Measurements from ENCODE around the gene SAMD10.
"Not testable (repeated sequence)": the region's sequence is repeated elsewhere in the genome, so short reads cannot be mapped to it uniquely, and the experiment has no call there.

The SAMD10 gene

DNA sequence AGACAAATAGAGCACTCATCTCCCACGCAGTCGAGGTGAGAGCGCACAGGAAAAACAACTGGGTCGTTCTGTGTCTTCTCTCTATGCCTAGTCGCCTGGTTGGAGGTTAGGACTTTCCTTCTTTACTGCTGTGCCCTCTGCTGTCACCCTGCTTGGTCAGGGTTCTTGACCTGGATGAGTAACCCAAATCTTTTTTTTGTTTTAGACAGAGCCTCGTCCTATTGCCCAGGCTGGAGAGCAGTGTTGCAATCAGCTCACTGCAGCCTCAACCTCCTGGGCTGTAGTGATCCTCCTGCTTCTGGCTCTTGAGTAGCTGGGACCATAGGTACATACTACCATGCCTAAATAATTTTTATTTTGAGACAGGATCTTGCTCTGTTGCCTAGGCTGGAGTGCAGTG lies 26.0 kb upstream of the SAMD10 start:
- DNase-seq (ENCODE audit: low read depth, low spot score) = no peak
- no peak overlapping the region for H3K4me3 ChIP-seq (ENCODE audit: low read length)

DNA sequence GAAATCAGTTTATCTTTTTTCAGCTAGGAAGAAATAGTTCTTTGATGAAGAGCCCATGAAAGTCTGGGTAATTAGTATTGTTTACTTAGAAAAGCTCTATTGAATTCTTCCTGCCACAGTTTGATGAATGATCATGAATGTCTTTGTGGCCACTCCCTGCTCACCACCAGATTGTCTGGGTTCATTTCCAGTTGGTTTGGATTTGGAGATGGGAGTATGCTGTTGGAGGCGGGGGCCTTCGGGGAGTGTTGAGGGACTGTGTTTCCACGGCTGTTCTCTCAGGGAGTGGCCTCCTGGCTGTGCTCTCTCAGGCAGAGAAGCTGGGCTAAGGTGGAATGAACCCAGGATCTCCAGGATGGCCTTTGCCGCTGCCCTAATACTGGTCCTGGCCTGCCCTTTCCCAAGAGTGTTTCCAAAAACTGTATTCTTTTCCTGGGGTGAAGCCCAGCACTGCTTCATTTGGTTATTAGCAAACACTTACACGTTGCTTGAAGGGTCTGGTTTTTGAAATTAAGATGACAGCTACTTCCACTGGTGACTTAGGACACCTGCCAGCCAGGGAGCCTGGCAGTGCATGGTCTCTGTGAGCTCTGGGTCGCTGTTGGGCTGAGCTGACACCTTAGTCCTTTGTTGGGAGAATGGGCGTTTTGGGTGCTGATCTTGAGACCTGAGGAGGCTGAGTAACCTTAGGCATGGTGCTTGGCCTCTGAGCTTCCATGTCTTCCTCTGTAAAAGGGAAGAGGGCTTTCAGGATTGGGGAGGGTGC lies 24.7 kb upstream of the SAMD10 start:
- no peak for DNase-seq (ENCODE audit: low read depth, low spot score)
- H3K4me3 ChIP-seq (ENCODE audit: low read length) = no peak overlapping the region

DNA sequence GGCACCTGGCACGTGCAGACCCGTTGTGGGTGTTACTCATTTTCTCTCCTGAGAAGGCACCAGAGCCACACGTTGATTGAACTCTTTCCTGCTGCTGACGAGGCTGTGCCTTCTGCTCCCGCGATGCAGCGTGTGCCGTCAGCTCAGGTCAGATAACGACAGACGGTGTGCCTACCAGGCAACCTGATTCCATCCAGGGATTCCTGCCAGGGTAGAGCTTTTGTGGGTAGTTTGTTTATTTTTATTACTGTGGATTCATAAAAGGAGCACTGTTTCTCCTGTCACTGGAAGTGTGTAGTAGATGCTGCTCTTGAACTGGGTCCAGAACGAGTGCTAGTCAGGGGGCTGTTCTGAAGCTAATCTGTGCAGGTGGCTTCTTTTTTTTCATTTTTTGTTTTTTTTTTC lies 22.2 kb upstream of the SAMD10 start:
- no peak overlapping the region for H3K4me3 ChIP-seq (ENCODE audit: low read length)
- no peak for DNase-seq (ENCODE audit: low read depth, low spot score)

DNA sequence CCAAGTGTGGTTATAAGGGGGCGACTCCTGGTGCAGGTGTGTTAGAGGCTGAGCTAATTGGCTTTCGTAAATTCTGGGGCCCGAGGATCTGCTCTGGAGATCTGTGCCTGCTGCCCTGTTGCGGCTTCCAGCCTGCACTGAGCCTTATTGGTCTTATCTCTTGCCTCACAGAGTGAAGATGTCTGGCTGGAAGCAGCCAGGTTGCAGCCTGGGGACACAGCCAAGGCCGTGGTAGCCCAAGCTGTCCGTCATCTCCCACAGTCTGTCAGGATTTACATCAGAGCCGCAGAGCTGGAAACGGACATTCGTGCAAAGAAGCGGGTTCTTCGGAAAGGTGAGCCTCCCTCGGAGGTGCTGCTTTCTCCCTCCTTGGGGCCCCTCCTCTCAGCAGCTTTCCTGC lies 21.5 kb upstream of the SAMD10 start:
- no peak overlapping the region for H3K4me3 ChIP-seq (ENCODE audit: low read length)
- no peak for DNase-seq (ENCODE audit: low read depth, low spot score)

DNA sequence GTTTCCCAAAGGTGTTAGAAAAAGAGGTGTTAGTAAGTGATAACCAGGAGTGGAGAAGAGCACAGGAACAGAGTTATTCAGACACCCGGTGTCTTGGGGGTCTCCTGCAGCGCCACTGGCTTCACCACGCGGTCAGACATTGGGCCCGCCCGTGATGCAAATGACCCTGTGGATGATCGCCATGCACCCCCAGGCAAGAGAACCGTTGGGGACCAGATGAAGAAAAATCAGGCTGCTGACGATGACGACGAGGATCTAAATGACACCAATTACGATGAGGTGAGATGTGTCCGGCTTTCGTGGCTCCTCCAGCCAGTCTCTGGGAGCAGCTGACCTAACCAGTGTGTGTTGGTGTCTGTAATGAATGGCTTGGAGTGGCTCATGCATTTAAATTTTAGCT lies 3.5 kb upstream of the SAMD10 start:
- no peak overlapping the region for H3K4me3 ChIP-seq (ENCODE audit: low read length)

DNA sequence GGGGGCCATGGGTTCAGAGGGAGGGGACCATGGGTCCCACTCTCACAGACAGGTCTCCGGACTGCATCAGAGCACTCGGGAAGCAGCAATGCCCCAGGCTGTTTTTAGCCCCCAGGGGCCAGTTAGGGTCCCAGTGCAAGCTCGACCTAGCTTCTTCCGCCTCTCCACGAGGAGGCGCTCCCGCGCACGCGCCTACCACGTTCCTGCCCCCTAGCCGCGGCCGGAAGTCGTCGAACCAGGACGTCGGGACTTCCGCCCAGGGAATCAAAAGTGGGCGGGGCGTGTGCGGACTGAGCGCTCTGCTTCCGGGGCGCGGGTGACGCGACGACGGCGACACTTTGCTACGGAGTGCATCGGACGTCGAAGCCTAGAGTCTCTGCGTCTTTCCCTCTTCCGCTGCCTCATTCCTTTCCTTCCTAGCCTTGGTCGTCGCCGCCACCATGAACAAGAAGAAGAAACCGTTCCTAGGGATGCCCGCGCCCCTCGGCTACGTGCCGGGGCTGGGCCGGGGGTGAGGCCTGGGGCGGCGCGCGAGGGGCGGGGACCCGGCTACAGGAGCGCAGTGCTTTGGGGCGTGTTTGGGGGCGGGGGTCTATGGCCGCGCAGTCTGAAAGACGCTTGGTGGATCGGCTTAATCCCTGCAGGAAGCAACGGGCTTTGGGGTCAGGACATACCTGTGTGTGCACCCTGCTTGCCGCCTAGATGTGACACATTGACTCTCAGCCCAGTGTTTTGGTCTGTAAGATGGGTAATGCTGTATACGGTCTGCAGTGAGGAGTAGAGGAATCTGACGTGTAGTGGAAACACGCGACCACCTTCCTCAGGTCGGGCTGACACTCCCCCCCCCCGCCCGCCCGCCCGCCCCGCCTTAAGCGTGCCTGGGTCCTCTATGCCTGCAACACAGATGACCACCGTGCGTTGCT lies 1.6 kb upstream of the SAMD10 start, which contains the start of gene PRPF6:
Gene PRPF6, plus strand, starts transcription at position 327 of the 923 bp plus-strand sequence. Its CDS starts 114 bp downstream, at position 441.
- DNase-seq (ENCODE audit: low read depth, low spot score) = peak; percentile 94
- H3K4me3 ChIP-seq (ENCODE audit: low read length) = peak within 1 kb of the TSS; percentile 96

More for the DNA sequence above, 3.5 kb upstream of the SAMD10 start:
- no peak for DNase-seq (ENCODE audit: low read depth, low spot score)

DNA sequence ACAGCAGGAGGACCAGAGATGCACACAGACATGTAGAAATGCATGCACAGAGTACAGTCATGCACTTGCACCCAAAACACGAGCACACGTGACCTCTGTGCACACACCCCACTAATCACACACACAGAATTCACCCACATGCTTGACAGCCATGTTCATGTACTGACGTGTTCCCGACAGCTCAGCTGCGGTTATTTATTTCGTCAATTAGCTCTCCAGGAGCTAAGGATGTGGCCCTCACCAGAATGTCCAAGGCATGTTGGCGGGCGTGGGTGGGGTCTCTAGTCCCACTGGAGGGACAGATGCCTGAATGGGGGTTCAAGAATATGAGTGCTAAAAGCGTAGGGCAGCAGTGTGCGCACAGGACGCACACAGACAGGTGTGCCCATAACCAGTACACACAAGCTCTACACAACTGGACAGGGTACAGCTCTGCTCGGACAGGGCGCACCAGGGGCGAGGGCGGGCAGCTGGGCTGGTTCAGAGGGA lies 919 bp upstream of the SAMD10 start:
- peak overlapping the region; percentile 96 for H3K4me3 ChIP-seq (ENCODE audit: low read length)
- no peak for DNase-seq (ENCODE audit: low read depth, low spot score)

DNA sequence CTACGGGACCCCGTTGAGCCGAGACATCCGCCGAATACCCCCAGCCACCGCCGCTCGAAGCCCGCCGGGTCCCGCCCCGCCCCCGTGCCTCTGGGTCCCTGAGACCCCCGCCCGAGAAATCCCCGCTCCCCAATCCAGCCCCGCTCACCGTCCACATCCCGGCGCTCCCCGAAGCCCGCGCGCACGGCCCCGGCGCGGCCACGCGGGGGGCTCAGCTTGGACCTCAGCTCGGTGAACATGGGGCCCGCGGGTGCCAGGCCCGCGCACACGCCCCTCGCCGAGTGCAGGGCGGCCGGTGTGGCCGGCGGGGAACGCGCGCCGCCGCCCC lies 249 bp downstream of the SAMD10 start:
- peak overlapping the region; percentile 96 for H3K4me3 ChIP-seq (ENCODE audit: low read length)
- DNase-seq (ENCODE audit: low read depth, low spot score) = no peak

DNA sequence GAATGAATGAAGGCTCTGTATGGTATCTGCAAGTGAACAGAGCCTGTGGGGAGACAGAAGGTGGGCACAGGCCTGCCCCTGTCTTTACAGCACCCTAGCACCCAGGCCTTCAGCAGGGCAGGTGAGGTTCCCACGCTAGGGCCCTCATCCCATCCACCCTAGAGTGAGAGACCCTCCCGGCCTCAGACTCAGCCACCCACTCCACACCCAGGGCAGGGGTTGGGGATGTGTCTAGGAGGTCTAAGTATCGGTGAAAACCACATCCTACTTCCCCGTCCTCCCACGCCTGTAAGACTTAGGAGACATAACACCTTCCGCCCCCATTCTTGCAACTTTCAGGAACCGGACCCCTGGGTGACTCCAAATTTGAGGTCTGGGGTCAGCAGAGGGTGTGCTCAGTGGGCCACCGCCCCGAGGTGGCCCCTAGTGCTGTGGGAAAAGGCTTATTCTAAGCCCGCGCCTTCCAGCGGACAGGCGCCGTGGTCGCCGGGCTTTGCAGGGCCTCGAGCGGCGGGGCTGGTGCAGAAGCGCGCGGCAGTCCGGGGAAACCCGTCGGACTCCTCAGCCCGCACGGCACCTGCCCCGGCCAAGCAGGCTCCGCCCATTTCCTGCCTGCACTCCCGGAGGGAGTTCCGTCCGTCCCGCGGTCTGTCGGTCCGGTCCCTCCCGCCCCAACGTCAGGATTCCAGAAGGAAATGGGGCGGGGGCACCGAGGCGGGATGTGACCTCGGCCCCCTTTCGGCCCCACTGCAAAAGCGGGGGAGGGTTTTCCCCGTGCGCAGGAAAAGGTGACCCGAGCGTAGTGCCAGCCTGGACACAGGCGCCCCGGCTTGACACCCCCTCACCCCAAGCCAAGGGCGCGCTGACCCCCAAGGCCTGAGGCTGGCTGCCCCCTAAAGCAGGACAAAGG lies 868 bp downstream of the SAMD10 start:
- peak; percentile 53 for DNase-seq (ENCODE audit: low read depth, low spot score)
- peak overlapping the region; percentile 96 for H3K4me3 ChIP-seq (ENCODE audit: low read length)

DNA sequence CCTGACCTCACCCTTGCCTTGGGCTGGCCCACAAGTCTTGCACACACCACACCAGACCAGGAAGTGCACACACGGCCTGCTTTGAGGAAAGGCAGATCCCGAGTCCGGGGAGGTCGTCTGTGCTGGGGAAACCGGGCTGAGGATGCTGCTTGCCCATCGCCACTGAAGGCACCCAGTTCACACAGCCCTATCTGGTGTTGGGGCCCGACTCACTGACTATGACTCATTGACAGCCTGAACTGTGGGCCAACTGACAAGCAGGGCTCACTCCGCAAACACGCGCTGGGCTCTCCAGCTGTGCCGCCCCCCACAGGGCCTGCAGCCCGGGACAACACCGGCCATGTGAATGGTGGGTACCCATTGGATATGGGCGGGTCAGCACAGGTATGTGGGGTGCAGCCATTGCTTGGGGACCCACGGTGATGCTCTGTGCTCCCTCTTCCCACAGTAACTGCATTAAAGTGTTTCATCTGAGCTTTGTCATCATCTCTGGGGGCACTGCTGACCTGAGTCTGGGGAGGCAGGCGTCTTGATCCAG lies 1.6 kb downstream of the SAMD10 start:
- no peak for DNase-seq (ENCODE audit: low read depth, low spot score)
- peak overlapping the region; percentile 96 for H3K4me3 ChIP-seq (ENCODE audit: low read length)

DNA sequence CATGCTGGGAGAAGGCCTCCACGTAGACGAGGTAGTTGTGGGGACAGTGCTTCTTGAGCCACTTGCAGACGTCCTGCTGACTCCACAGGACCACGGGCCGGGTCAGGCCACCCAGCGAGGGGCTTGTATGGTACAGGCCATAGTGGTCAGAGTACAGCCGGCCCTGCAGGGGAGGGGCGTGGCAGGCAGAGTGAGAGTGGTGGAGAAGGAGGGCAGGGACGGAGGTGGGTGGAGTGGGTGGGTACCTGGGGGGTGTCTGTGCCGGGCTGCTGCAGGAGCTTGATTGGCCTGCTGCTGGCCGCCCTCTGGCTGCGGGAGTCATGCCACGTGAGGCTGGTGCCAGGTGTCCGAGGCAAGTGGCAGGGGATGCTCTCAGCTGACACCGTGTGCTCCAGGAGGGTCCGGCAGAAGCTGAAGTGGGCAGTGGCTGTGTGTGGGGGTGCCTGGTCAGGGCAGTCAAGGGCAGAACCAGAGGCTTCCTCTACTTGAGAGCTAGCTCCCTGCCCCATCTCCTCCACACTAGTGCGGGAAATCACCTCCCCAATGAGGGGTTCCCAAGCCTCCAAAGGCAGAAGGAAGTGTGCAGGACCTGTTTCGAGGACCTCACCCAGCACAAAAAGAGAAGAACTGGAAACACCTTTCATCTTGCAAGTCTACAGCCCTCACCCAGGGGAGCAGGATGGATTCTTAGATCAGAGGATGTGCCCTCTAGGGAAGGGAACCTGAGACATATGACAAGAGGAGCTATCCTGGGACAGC lies 2.3 kb downstream of the SAMD10 start:
- no peak for DNase-seq (ENCODE audit: low read depth, low spot score)
- H3K4me3 ChIP-seq (ENCODE audit: low read length) = no peak overlapping the region

DNA sequence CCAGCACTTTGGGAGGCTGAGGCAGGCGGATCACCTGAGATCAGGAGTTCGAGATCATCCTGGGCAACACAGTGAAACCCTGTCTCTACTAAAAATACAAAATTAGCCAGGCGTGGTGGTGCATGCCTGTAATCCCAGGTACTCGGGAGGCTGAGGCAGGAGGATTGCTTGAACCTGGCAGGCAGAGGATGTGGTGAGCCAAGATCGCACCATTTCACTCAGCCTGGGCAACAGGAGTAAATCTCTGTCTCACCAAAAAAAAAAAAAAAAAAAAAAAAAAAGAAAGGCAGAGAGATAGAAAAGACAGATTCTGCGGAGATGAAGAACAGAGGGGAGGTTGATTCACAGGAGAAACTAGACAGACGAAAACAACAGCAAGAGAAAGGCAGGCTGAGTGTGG lies 2.9 kb downstream of the SAMD10 start:
- not testable (repeated sequence) for DNase-seq (ENCODE audit: low read depth, low spot score); H3K4me3 ChIP-seq (ENCODE audit: low read length)

DNA sequence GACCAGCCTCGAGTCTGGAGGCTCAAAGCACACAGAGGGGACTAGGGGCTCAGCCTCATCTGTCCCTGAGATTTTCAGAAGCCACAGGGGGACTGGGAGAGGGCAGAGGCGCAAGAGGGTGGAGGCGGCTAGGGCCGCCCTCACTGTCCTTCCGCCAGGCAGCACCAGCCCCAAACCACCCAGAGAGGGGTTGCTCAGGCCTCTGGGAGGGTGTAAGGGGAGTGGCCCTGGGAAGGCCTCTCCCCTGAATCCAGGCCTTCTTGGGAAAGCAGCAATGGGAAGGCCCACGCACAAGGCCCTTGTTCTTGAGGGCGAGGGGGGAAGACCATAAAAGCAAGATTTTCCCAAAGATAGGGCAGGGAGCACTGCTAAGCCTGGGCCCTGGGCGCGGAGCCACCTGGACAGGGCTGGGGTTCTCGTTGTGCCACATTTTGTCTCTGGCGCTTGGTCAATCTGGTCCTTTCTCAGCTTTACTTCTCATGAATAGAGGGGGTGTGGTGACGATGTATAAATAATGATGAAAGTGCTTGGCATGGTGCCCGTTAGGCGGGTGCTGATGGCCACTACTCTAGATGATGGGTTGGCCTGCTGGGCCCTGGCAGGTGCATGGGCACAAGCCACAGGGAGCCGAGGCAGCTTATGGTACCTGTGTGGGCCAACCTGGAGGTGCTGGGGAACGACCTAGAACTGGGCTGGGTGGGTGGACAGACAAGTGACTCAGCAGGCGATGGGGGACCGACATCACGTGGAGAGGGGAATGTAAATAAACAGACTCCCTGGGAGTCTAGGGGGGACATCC lies 4.8 kb downstream of the SAMD10 start:
- H3K4me3 ChIP-seq (ENCODE audit: low read length) = no peak overlapping the region
- DNase-seq (ENCODE audit: low read depth, low spot score) = no peak

DNA sequence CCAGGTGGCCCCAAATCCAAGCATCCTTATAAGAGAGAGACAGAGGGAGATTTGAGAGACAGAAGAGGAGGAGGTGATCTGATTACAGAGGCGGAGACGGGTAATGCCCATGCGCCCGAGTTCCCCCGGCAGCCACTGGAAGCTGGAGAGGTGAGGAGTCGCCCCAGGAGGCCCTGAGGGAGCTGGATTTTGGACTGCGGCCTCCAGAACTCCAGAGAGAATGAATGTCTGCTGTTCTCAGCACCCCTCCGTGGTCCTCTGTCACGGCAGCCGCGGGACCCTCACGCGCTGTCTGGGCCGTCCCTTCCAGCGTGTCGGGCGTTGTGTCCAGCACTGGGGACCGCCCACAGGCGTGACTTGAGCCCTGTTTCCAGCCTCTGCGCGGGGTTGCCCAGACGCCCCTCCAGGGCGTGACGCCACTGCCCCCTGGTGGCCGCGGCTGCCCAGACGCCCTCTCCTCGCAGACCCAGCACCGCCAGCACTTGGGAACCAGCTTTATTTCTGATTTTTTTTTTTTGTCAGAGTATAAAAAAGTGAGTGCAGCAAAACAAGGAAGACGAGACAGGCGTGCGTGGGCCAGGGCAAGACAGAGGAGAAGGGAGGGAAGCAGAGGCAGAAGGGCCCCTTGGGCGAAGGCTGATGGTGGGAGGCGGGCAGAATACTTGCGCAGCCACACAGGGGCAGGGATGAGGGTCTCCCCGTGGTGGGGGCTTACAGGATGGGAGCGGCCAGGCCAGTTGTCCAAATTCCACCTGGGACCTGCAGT lies 5.6 kb downstream of the SAMD10 start:
- no peak for DNase-seq (ENCODE audit: low read depth, low spot score)
- no peak overlapping the region for H3K4me3 ChIP-seq (ENCODE audit: low read length)

DNA sequence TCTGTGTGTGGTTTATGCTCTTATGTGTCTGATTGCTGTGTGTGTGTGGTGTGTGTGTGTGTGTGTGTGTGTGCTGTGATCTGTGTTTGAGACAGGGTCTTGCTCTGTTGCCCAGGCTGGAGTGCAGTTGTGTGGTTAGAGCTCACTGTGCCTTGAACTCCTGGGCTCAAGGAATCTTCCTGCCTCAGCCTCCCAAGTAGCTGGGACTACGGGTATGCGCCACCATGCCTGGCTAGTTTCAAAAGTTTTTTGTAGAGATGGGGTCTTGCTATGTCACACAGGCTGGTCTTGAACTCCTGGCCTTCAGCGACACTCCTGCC lies 6.3 kb downstream of the SAMD10 start:
- no peak overlapping the region for H3K4me3 ChIP-seq (ENCODE audit: low read length)
- no peak for DNase-seq (ENCODE audit: low read depth, low spot score)

DNA sequence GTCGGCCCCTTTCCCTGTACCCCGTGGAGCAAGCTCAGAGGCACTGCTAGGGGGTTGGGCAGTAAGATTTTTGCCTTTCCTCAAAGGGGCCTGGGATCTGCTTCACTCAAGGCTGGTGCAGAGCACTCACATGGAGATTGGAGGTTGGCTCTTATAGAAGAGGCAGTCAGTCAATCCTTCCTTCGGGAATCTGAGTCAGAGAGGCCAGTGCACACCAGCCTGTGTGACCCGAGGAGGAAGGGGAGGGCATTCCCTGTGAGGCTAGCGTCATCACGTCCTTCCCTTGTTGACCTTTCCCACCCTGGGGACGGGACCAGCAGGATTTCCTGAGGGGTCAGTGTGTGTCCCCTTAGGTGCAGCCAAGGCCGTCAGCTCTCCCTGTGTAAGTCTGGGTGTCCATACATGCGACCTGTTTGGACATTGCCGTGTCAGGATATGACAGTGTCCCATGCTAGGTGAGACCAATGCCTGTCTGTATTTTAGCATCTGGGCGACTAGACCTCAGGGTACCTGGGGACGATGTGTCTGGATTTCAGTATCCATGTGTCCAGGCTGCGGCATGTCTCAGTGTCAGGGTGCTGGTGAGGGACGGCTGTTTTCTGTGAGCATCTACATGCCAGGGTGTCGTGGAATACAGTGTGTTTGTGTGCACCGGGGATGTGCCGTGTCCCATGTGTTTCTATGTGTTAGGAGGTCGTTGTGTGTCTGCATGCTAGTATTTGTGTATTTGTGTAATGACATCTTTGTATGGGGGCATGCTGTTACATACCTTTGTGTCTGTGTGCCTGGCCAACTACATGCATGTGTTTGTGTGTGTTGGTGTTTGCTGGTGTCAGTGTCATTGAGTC lies 6.9 kb downstream of the SAMD10 start:
- no peak overlapping the region for H3K4me3 ChIP-seq (ENCODE audit: low read length)

More for the DNA sequence above, 6.9 kb downstream of the SAMD10 start:
- no peak for DNase-seq (ENCODE audit: low read depth, low spot score)
